ENCODE results near the gene SIRT7. TPM values are rescaled to one million over a fixed set of nuclear protein-coding genes. Genes with fewer than 3 reads are reported as not detected.
A peak's percentile ranks its signal among the peaks of the same experiment; 100 is the strongest.

The SIRT7 gene
- total and polyA plus RNA-seq, 2 donors (not counting 1 experiment from before 2014, with no cell fraction given), result 3.3 to 18.7 TPM

- H3K27me3 ChIP-seq (ENCODE audit: control insufficient read depth, insufficient read depth, low read length), result no peaks in the 10 kb centered on the region
- no peak overlapping the region for H2AFZ ChIP-seq (ENCODE audit: low read length)
- no peaks in the 10 kb centered on the region for H4K20me1 ChIP-seq (ENCODE audit: control insufficient read depth, extremely low read depth, insufficient read depth, low read length)
- no peak overlapping the region for H3K9ac ChIP-seq (ENCODE audit: insufficient read depth, low read length)
- peak overlapping the region in 1 of 4 experiments; percentile 42 for H3K4me3 ChIP-seq (replicated peaks in 1 of 4; ENCODE audit: control extremely low read depth in 1 of 4, insufficient read depth in 1 of 4, low read depth in 3 of 4, low read length in 4 of 4)
- no peak overlapping the region for H3K27ac ChIP-seq (ENCODE audit: insufficient read depth, low read length)
- no peaks in the 10 kb centered on the region for H3K9me3 ChIP-seq (ENCODE audit: control insufficient read depth, insufficient read depth, low read depth, low read length)
- no peaks in the 10 kb centered on the region for H3K79me2 ChIP-seq (ENCODE audit: control insufficient read depth, insufficient read depth, low read length)
- peak overlapping the region; percentile 59 for H3K4me2 ChIP-seq (ENCODE audit: extremely low read depth, insufficient read depth, low read length)
- H3K36me3 ChIP-seq (ENCODE audit: control insufficient read depth, insufficient read depth, low read length), result peaks cover 30% of the 10 kb centered on the region
- no peak for DNase-seq (ENCODE audit: low read depth in 2 of 2)
- TF ChIP-seq CTCF (conservative IDR thresholded peaks at IDR 0.05 in 1 of 2, IDR thresholded peaks at IDR 0.05 in 1 of 2; ENCODE audit: low read depth in 1 of 2, low read length in 2 of 2) (no peak), EZH2 (IDR thresholded peaks at IDR 0.05; ENCODE audit: low read length, missing control alignments) (no peak)
- no peaks in the 10 kb centered on the region for H3K4me1 ChIP-seq (ENCODE audit: control insufficient read depth, extremely low read depth, insufficient read depth, low read length)
These were observed 15.1 kb downstream of the SIRT7 start for GRCh38 chr17:81902653-81903414.

- H3K4me2 ChIP-seq (ENCODE audit: extremely low read depth, insufficient read depth, low read length), result peak within 1 kb of the TSS; percentile 59
- H4K20me1 ChIP-seq (ENCODE audit: control insufficient read depth, extremely low read depth, insufficient read depth, low read length), result no peaks in the 10 kb centered on the region
- TF ChIP-seq EZH2 (IDR thresholded peaks at IDR 0.05; ENCODE audit: low read length, missing control alignments), result no peak
- TF ChIP-seq CTCF (conservative IDR thresholded peaks at IDR 0.05 in 1 of 2, IDR thresholded peaks at IDR 0.05 in 1 of 2; ENCODE audit: low read depth in 1 of 2, low read length in 2 of 2), result no peak
- no peaks in the 10 kb centered on the region for H3K4me1 ChIP-seq (ENCODE audit: control insufficient read depth, extremely low read depth, insufficient read depth, low read length)
- peaks cover 29% of the 10 kb centered on the region for H3K36me3 ChIP-seq (ENCODE audit: control insufficient read depth, insufficient read depth, low read length)
- no peak within 1 kb of the TSS for H3K9ac ChIP-seq (ENCODE audit: insufficient read depth, low read length)
- DNase-seq (ENCODE audit: low read depth in 2 of 2), result no peak
- no peak within 1 kb of the TSS for H3K27ac ChIP-seq (ENCODE audit: insufficient read depth, low read length)
- H3K4me3 ChIP-seq (replicated peaks in 1 of 4; ENCODE audit: control extremely low read depth in 1 of 4, insufficient read depth in 1 of 4, low read depth in 3 of 4, low read length in 4 of 4), result peak within 1 kb of the TSS in 1 of 4 experiments; percentile 42
- no peaks in the 10 kb centered on the region for H3K9me3 ChIP-seq (ENCODE audit: control insufficient read depth, insufficient read depth, low read depth, low read length)
- H2AFZ ChIP-seq (ENCODE audit: low read length), result no peak within 1 kb of the TSS
- no peaks in the 10 kb centered on the region for H3K27me3 ChIP-seq (ENCODE audit: control insufficient read depth, insufficient read depth, low read length)
- no peaks in the 10 kb centered on the region for H3K79me2 ChIP-seq (ENCODE audit: control insufficient read depth, insufficient read depth, low read length)
These were observed 15.8 kb downstream of the SIRT7 start, which contains the start of gene NPB for GRCh38 chr17:81902023-81902652. TSS of gene NPB (plus strand) at chr17:81902238. CDS start at chr17:81902278, 40 bp downstream.

GRCh38 chr17:81901167-81902022 is 16.6 kb downstream of the SIRT7 start:
- peak overlapping the region; percentile 25 for H3K4me2 ChIP-seq (ENCODE audit: extremely low read depth, insufficient read depth, low read length)
- no peaks in the 10 kb centered on the region for H3K9me3 ChIP-seq (ENCODE audit: control insufficient read depth, insufficient read depth, low read depth, low read length)
- peak overlapping the region in 1 of 4 experiments; percentile 32 for H3K4me3 ChIP-seq (replicated peaks in 1 of 4; ENCODE audit: control extremely low read depth in 1 of 4, insufficient read depth in 1 of 4, low read depth in 3 of 4, low read length in 4 of 4)
- H3K4me1 ChIP-seq (ENCODE audit: control insufficient read depth, extremely low read depth, insufficient read depth, low read length), result no peaks in the 10 kb centered on the region
- H3K9ac ChIP-seq (ENCODE audit: insufficient read depth, low read length), result no peak overlapping the region
- TF ChIP-seq CTCF (conservative IDR thresholded peaks at IDR 0.05 in 1 of 2, IDR thresholded peaks at IDR 0.05 in 1 of 2; ENCODE audit: low read depth in 1 of 2, low read length in 2 of 2), result no peak
- no peak for TF ChIP-seq EZH2 (IDR thresholded peaks at IDR 0.05; ENCODE audit: low read length, missing control alignments)
- no peaks in the 10 kb centered on the region for H4K20me1 ChIP-seq (ENCODE audit: control insufficient read depth, extremely low read depth, insufficient read depth, low read length)
- no peaks in the 10 kb centered on the region for H3K27me3 ChIP-seq (ENCODE audit: control insufficient read depth, insufficient read depth, low read length)
- no peak overlapping the region for H2AFZ ChIP-seq (ENCODE audit: low read length)
- H3K79me2 ChIP-seq (ENCODE audit: control insufficient read depth, insufficient read depth, low read length), result no peaks in the 10 kb centered on the region
- H3K36me3 ChIP-seq (ENCODE audit: control insufficient read depth, insufficient read depth, low read length), result peaks cover 31% of the 10 kb centered on the region
- DNase-seq (ENCODE audit: low read depth in 2 of 2), result no peak
- no peak overlapping the region for H3K27ac ChIP-seq (ENCODE audit: insufficient read depth, low read length)

All from fibroblast of lung (primary cell).